Measurements from ENCODE around the gene WNT8A. TPM values are rescaled to one million over a fixed set of nuclear protein-coding genes. Genes with fewer than 3 reads are reported as not detected.

The WNT8A gene
- not detected for total RNA-seq
- polyA plus RNA-seq, result not detected

GRCh38 chr5:138083702-138084101 is at the start of gene WNT8A:
Gene WNT8A, plus strand, starts transcription at chr5:138084033. Its CDS starts 95 bp downstream, at chr5:138084128.
- no peaks in the 10 kb centered on the region for H3K9me3 ChIP-seq
- intact Hi-C loops (cut with DNase I), result no loop called here

GRCh38 chr5:138035605-138036537 is 48.0 kb upstream of the WNT8A start:
- Histone ChIP-seq H3K27me3 (no peaks in the 10 kb centered on the region), H3K9me3 (no peaks in the 10 kb centered on the region), H3K36me3 (no peaks in the 10 kb centered on the region), H3K27ac (peak overlapping the region; percentile 12 to 64 (median 54)), H3K4me3 (no peak overlapping the region), H3K4me1 (peaks cover 0 to 24% (median 22%) of the 10 kb centered on the region in 4 donors)
- intact Hi-C loops (cut with DNase I), result loop anchor here (1.0 to 2.0 kb wide), 2 partner anchors 32 to 97 kb away; no protein-coding TSS in a partner anchor
- 32 to 36% methylated on average over 11 of the region's 11 CpGs for WGBS, 2 donors
- peak; percentile 75 for DNase-seq
- TF ChIP-seq EP300 (IDR thresholded peaks at IDR 0.05) (no peak), CTCF (IDR thresholded peaks at IDR 0.05) (peak; percentile 66 to 86 (median 72)), POLR2AphosphoS5 (IDR thresholded peaks at IDR 0.05) (peak in 1 of 4 donors; percentile 29), POLR2A (IDR thresholded peaks at IDR 0.05) (no peak)

More at GRCh38 chr5:138083702-138084101, at the start of gene WNT8A:
- H3K4me3 ChIP-seq, result no peak within 1 kb of the TSS
- no peak for DNase-seq
- H3K36me3 ChIP-seq, result no peaks in the 10 kb centered on the region
- H3K4me1 ChIP-seq, result no peaks in the 10 kb centered on the region
- H3K27me3 ChIP-seq, result no peaks in the 10 kb centered on the region
- TF ChIP-seq POLR2AphosphoS5 (IDR thresholded peaks at IDR 0.05) (no peak), POLR2A (IDR thresholded peaks at IDR 0.05) (no peak), CTCF (IDR thresholded peaks at IDR 0.05) (no peak), EP300 (IDR thresholded peaks at IDR 0.05) (no peak)
- no peak within 1 kb of the TSS for H3K27ac ChIP-seq
- WGBS, 2 donors, result 84 to 87% methylated on average over 5 of the region's 5 CpGs

- no peaks in the 10 kb centered on the region for H3K9me3 ChIP-seq
- H3K27me3 ChIP-seq, result no peaks in the 10 kb centered on the region
- H3K36me3 ChIP-seq, result no peaks in the 10 kb centered on the region
- peaks cover 0 to 13% (median 11%) of the 10 kb centered on the region in 4 donors for H3K4me1 ChIP-seq
- intact Hi-C loops (cut with DNase I), result no loop called here
- no peak overlapping the region for H3K27ac ChIP-seq
- DNase-seq, result no peak
- TF ChIP-seq EP300 (IDR thresholded peaks at IDR 0.05) (no peak), POLR2AphosphoS5 (IDR thresholded peaks at IDR 0.05) (no peak), POLR2A (IDR thresholded peaks at IDR 0.05) (no peak), CTCF (IDR thresholded peaks at IDR 0.05) (no peak)
- no peak overlapping the region for H3K4me3 ChIP-seq
These were observed 46.6 kb upstream of the WNT8A start for GRCh38 chr5:138037271-138037670.

- no peak for TF ChIP-seq POLR2AphosphoS5 (IDR thresholded peaks at IDR 0.05)
- no peak for TF ChIP-seq EP300 (IDR thresholded peaks at IDR 0.05)
- no peak for TF ChIP-seq CTCF (IDR thresholded peaks at IDR 0.05)
- intact Hi-C loops (cut with DNase I), result no loop called here
- 83 to 87% methylated on average over 1 of the region's 1 CpG for WGBS, 2 donors
- no peak for DNase-seq
- Histone ChIP-seq H3K9me3 (no peaks in the 10 kb centered on the region), H3K27ac (no peak overlapping the region), H3K4me1 (peaks cover 0 to 13% (median 11%) of the 10 kb centered on the region in 4 donors), H3K36me3 (no peaks in the 10 kb centered on the region), H3K27me3 (no peaks in the 10 kb centered on the region), H3K4me3 (no peak overlapping the region)
These were observed 45.8 kb upstream of the WNT8A start for GRCh38 chr5:138037907-138038633.
